HFF-Myc (cell line): ENCODE data around the gene FLII.

ENCODE experiments used
- DNase-seq: peaks from one replicate; pipeline ENCODE4 v3.0.0-alpha.2; 2011; ENCODE audit warnings: low read depth; ENCODE audit errors: extremely low read depth
- H3K4me3 ChIP-seq: replicated peaks from 2 replicates; pipeline ENCODE4 v1.5.1; 2011; ENCODE audit warnings: low read depth, mild to moderate bottlenecking, control low read depth, low read length
- CTCF ChIP-seq: IDR thresholded peaks from 2 replicates; pipeline ENCODE4 v1.5.1; 2012; ENCODE audit warnings: mild to moderate bottlenecking, low read depth, low read length, control low read depth; ENCODE audit errors: missing control alignments

Gene FLII

GRCh38 chr17:18260332-18261145, 2.0 kb upstream of the FLII start, which contains the start of gene MIEF2:
Gene MIEF2, plus strand, starts transcription at chr17:18260662. Its CDS starts 2,059 bp downstream, at chr17:18262721.
- TF ChIP-seq CTCF = no peak
- peak; percentile 79 for DNase-seq
- H3K4me3 ChIP-seq = peak within 1 kb of the TSS; percentile 86

GRCh38 chr17:18259621-18260331, 1.2 kb upstream of the FLII start:
- DNase-seq = no peak
- no peak for TF ChIP-seq CTCF
- H3K4me3 ChIP-seq = peak overlapping the region; percentile 86

- H3K4me3 ChIP-seq = peak overlapping the region; percentile 84
- TF ChIP-seq CTCF = no peak
- no peak for DNase-seq
Measured at GRCh38 chr17:18257982-18258355, 569 bp downstream of the FLII start.

- DNase-seq = no peak
- TF ChIP-seq CTCF = no peak
Measured at GRCh38 chr17:18257268-18257981, 1.1 kb downstream of the FLII start.

GRCh38 chr17:18256776-18257175, 1.8 kb downstream of the FLII start:
- peak overlapping the region; percentile 84; the same call in 1 of the 2 replicates for H3K4me3 ChIP-seq
- no peak for TF ChIP-seq CTCF
- DNase-seq = no peak

More at GRCh38 chr17:18257268-18257981, 1.1 kb downstream of the FLII start:
- peak overlapping the region; percentile 84 for H3K4me3 ChIP-seq

GRCh38 chr17:18256351-18256750, 2.2 kb downstream of the FLII start:
- no peak for TF ChIP-seq CTCF
- no peak overlapping the region for H3K4me3 ChIP-seq
- no peak for DNase-seq
